ENCODE measurements around the gene POC1A.

DNA sequence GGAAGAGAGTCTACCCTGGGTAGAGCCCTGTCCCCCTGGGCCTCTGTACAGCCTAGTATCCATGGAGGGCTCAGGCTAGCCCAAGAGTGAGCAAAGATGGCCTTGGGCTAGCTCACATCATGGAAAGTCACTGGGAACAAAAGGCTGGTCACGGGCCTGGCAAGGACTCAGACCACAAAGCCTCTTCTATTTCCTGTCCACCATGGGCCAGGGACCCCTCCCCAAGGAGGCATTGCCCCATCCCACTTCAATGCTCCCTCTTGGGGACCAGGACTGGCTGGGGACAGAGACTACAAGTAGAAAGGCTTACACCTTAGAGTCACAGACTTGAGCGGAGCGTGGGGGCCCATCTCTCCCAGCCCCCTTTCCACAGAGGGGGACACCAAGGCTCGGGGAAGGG lies 114.8 kb downstream of the POC1A start:
- TF ChIP-seq, protein P1, sequence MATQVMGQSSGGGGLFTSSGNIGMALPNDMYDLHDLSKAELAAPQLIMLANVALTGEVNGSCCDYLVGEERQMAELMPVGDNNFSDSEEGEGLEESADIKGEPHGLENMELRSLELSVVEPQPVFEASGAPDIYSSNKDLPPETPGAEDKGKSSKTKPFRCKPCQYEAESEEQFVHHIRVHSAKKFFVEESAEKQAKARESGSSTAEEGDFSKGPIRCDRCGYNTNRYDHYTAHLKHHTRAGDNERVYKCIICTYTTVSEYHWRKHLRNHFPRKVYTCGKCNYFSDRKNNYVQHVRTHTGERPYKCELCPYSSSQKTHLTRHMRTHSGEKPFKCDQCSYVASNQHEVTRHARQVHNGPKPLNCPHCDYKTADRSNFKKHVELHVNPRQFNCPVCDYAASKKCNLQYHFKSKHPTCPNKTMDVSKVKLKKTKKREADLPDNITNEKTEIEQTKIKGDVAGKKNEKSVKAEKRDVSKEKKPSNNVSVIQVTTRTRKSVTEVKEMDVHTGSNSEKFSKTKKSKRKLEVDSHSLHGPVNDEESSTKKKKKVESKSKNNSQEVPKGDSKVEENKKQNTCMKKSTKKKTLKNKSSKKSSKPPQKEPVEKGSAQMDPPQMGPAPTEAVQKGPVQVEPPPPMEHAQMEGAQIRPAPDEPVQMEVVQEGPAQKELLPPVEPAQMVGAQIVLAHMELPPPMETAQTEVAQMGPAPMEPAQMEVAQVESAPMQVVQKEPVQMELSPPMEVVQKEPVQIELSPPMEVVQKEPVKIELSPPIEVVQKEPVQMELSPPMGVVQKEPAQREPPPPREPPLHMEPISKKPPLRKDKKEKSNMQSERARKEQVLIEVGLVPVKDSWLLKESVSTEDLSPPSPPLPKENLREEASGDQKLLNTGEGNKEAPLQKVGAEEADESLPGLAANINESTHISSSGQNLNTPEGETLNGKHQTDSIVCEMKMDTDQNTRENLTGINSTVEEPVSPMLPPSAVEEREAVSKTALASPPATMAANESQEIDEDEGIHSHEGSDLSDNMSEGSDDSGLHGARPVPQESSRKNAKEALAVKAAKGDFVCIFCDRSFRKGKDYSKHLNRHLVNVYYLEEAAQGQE (IDR thresholded peaks at IDR 0.05; ENCODE audit: low read depth, low read length), result no peak
- TF ChIP-seq, protein P2, sequence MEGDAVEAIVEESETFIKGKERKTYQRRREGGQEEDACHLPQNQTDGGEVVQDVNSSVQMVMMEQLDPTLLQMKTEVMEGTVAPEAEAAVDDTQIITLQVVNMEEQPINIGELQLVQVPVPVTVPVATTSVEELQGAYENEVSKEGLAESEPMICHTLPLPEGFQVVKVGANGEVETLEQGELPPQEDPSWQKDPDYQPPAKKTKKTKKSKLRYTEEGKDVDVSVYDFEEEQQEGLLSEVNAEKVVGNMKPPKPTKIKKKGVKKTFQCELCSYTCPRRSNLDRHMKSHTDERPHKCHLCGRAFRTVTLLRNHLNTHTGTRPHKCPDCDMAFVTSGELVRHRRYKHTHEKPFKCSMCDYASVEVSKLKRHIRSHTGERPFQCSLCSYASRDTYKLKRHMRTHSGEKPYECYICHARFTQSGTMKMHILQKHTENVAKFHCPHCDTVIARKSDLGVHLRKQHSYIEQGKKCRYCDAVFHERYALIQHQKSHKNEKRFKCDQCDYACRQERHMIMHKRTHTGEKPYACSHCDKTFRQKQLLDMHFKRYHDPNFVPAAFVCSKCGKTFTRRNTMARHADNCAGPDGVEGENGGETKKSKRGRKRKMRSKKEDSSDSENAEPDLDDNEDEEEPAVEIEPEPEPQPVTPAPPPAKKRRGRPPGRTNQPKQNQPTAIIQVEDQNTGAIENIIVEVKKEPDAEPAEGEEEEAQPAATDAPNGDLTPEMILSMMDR (IDR thresholded peaks at IDR 0.05 in 2 of 3, conservative IDR thresholded peaks at IDR 0.05 in 1 of 3; ENCODE audit: control insufficient read depth in 2 of 3, extremely low read depth in 1 of 3, insufficient read depth in 1 of 3, low read depth in 3 of 3, low read length in 3 of 3), result no peak

All from GM12878 (cell line).